Measurements from ENCODE around the gene NUP62CL. TPM values are rescaled to one million over a fixed set of nuclear protein-coding genes. Genes with fewer than 3 reads are reported as not detected.
"Not testable (repeated sequence)": the region's sequence is repeated elsewhere in the genome, so short reads cannot be mapped to it uniquely, and the experiment has no call there.

The NUP62CL gene
- total RNA-seq, 4 donors from 2014 or later, result 4.4 to 17.7 (median 5.4) TPM; not detected in 1

- DNase-seq, result no peak
- no peak overlapping the region for H3K4me3 ChIP-seq
- intact Hi-C loops (cut with DNase I; ENCODE audit: low total_unique reads), result no loop called here
- no peaks in the 10 kb centered on the region for H3K36me3 ChIP-seq
- H3K4me1 ChIP-seq, result no peaks in the 10 kb centered on the region
- H3K27ac ChIP-seq, result no peak overlapping the region
- no peaks in the 10 kb centered on the region for H3K27me3 ChIP-seq
- TF ChIP-seq, protein P1, sequence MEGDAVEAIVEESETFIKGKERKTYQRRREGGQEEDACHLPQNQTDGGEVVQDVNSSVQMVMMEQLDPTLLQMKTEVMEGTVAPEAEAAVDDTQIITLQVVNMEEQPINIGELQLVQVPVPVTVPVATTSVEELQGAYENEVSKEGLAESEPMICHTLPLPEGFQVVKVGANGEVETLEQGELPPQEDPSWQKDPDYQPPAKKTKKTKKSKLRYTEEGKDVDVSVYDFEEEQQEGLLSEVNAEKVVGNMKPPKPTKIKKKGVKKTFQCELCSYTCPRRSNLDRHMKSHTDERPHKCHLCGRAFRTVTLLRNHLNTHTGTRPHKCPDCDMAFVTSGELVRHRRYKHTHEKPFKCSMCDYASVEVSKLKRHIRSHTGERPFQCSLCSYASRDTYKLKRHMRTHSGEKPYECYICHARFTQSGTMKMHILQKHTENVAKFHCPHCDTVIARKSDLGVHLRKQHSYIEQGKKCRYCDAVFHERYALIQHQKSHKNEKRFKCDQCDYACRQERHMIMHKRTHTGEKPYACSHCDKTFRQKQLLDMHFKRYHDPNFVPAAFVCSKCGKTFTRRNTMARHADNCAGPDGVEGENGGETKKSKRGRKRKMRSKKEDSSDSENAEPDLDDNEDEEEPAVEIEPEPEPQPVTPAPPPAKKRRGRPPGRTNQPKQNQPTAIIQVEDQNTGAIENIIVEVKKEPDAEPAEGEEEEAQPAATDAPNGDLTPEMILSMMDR (IDR thresholded peaks at IDR 0.05), result no peak
- no peak for TF ChIP-seq POLR2A (IDR thresholded peaks at IDR 0.05)
- H3K9me3 ChIP-seq, result no peaks in the 10 kb centered on the region
Measured at GRCh38 chrX:107207943-107208342, 1.7 kb upstream of the NUP62CL start.

- Histone ChIP-seq H3K27ac (no peak overlapping the region), H3K36me3 (no peaks in the 10 kb centered on the region), H3K9me3 (no peaks in the 10 kb centered on the region), H3K4me3 (no peak overlapping the region), H3K27me3 (no peaks in the 10 kb centered on the region), H3K4me1 (no peaks in the 10 kb centered on the region)
- intact Hi-C loops (cut with DNase I; ENCODE audit: low total_unique reads), result no loop called here
- DNase-seq, result no peak
- TF ChIP-seq, protein P1 (IDR thresholded peaks at IDR 0.05), result no peak
- no peak for TF ChIP-seq POLR2A (IDR thresholded peaks at IDR 0.05)
Measured at GRCh38 chrX:107207089-107207488, 856 bp upstream of the NUP62CL start.

- no peak overlapping the region for H3K27ac ChIP-seq
- H3K27me3 ChIP-seq, result no peaks in the 10 kb centered on the region
- no peaks in the 10 kb centered on the region for H3K9me3 ChIP-seq
- H3K36me3 ChIP-seq, result no peaks in the 10 kb centered on the region
- H3K4me1 ChIP-seq, result no peaks in the 10 kb centered on the region
- no peak for DNase-seq
- TF ChIP-seq, protein P1 (IDR thresholded peaks at IDR 0.05), result no peak
- TF ChIP-seq POLR2A (IDR thresholded peaks at IDR 0.05), result no peak
- H3K4me3 ChIP-seq, result no peak overlapping the region
- intact Hi-C loops (cut with DNase I; ENCODE audit: low total_unique reads), result no loop called here
Measured at GRCh38 chrX:107206697-107207065, 448 bp upstream of the NUP62CL start.

DNA sequence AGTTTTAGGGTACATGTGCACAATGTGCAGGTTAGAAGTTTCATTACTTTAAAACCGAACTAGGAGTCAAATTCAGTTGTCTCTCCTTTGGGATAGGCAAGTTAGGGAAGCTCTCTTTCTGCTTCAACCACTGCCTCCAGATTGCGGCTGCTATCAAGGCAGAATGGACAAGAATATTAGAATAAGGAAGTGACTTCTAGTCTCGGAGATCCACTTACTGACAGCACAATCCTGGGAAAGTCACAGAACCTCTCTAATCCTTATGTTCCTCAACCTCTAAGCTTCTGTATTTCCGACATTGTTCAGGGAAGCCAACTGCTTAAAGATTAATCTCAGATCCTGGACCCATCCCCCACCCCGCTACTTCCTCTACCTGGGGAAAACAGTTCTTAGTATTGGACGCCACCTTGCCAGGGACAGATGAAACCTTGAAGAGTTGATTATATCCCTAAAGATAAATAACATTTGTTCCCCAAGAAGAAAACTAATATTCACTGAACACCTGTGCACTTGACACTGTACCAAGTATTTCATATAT lies 2.1 kb downstream of the NUP62CL start:
- Histone ChIP-seq H3K9me3 (no peaks in the 10 kb centered on the region), H3K4me3 (no peak overlapping the region), H3K27me3 (no peaks in the 10 kb centered on the region), H3K4me1 (no peaks in the 10 kb centered on the region), H3K36me3 (no peaks in the 10 kb centered on the region), H3K27ac (no peak overlapping the region)
- intact Hi-C loops (cut with DNase I; ENCODE audit: low total_unique reads), result no loop called here
- TF ChIP-seq POLR2A (IDR thresholded peaks at IDR 0.05), result no peak
- no peak for DNase-seq

GRCh38 chrX:107199491-107199890 lies 6.7 kb downstream of the NUP62CL start:
- no peaks in the 10 kb centered on the region for H3K36me3 ChIP-seq
- peaks cover 0 to 4% of the 10 kb centered on the region in 2 donors for H3K27me3 ChIP-seq
- no peak overlapping the region for H3K27ac ChIP-seq
- TF ChIP-seq POLR2A (IDR thresholded peaks at IDR 0.05), result no peak
- TF ChIP-seq, protein P1 (IDR thresholded peaks at IDR 0.05), result no peak
- intact Hi-C loops (cut with DNase I; ENCODE audit: low total_unique reads), result no loop called here
- H3K4me1 ChIP-seq, result no peaks in the 10 kb centered on the region
- H3K4me3 ChIP-seq, result no peak overlapping the region
- no peaks in the 10 kb centered on the region for H3K9me3 ChIP-seq
- no peak for DNase-seq

DNA sequence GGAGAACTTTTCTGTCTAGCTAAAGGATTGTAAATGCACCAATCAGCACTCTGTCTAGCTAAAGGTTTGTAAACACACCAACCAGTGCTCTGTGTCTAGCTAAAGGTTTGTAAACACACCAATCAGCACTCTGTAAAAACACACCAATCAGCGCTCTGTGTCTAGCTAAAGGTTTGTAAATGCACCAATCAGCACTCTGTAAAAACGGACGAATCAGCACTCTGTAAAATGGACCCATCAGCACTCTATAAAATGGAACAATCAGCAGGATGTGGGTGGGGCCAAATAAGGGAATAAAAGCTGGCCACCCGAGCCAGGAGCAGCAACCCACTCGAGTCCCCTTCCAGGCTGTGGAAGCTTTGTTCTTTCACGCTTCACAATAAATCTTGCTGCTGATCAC lies 8.2 kb downstream of the NUP62CL start:
- H3K4me1 ChIP-seq; H3K36me3 ChIP-seq; DNase-seq; H3K27me3 ChIP-seq; H3K4me3 ChIP-seq; intact Hi-C loops (cut with DNase I; ENCODE audit: low total_unique reads); H3K27ac ChIP-seq; H3K9me3 ChIP-seq: not testable (repeated sequence)

Measured in uterus (tissue), 4 donors.